GM12891 (cell line): ENCODE data around the gene ARID1B.

ENCODE experiments used
- PAX5 ChIP-seq: IDR thresholded peaks from 2 replicates; pipeline ENCODE4 v1.6.1; 2011; ENCODE audit warnings: low read length, moderate library complexity, mild to moderate bottlenecking; ENCODE audit not compliant: insufficient read depth, severe bottlenecking
- POLR2A ChIP-seq: IDR thresholded peaks from 2 replicates; pipeline ENCODE4 v1.6.1; 2011; ENCODE audit warnings: low read depth, low read length, control low read depth
- POLR2AphosphoS5 ChIP-seq: IDR thresholded peaks from 2 replicates; pipeline ENCODE4 v1.6.1; 2011; ENCODE audit warnings: low read depth, low read length, control low read depth
- TAF1 ChIP-seq: IDR thresholded peaks from 2 replicates; pipeline ENCODE4 v1.6.1; 2011; ENCODE audit warnings: low read depth, low read length, control low read depth

DNA sequence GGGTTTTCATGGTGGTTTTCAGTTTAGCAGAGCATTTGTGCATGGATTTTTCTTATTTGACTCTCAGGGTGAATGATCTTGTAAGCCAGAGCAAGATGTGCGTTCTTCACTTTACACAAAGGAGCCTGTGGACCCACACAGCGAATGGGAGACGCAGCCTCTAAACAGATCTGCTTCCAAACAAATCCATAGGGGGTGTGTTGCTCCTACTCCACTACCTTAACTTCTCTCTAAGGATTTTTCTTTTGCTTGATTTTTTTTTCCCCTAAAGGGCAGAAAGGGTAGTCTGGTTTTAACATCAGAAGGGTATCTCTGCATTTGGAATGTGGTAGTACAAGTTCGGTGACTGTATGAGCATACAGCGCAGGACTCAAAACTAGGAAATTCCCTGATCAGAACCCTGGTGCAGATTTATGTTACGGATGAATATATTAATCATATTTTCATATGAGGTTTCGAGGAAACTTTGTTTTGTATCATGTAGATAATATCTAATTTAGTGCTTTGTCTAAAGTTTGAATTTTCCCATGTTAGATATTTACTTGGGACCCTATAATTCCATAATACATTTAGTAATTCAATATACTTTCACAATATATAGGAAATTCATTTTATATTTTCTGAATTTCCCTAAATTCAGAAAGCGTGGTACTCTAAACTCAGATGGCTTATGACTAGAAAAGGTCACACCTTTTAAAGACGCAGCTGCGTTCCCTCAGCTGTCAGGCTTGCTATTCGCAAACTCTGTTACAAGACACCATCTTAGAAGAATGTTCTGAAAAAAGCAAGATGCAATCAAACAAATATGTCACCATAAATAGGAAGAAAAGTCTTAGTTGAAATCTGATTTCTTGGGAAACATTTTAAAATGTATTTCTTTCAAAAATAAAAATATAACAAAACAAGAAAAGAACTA, 349.3 kb downstream of the ARID1B start:
- TF ChIP-seq POLR2AphosphoS5: no peak
- TF ChIP-seq POLR2A: no peak
- no peak for TF ChIP-seq TAF1
- no peak for TF ChIP-seq PAX5
